Loucy (cell line): Measurements from ENCODE around the gene HSD17B8.

Experiments used
- CTCF ChIP-seq: fragments of 200-600 bp; sonication (generic); conservative IDR thresholded peaks from 2 replicates; pipeline ENCODE4 v1.5.1; 2014; ENCODE audit warnings: mild to moderate bottlenecking, antibody characterized with exemption, low read length
- EZH2phosphoT487 ChIP-seq: fragments of 200-600 bp; IDR thresholded peaks from 2 replicates; pipeline ENCODE4 v1.6.1; 2018; ENCODE audit warnings: antibody characterized with exemption, mild to moderate bottlenecking, moderate library complexity, borderline replicate concordance

GRCh38 chr6:33201935-33202334, 2.5 kb upstream of the HSD17B8 start:
- no peak for TF ChIP-seq CTCF
- TF ChIP-seq EZH2phosphoT487 = no peak
